T-helper 2 cell treated with Interferon-gamma antibody and Interleukin-4, amounts not matched to agents 5 μg/mL and 100 μg/mL, for 36 hours (primary cell): Measurements from ENCODE around the gene SIX3.
A peak's percentile ranks its signal among the peaks of the same experiment; 100 is the strongest.

ENCODE experiments used
- DNase-seq: peaks from one replicate; pipeline ENCODE4 v3.0.0; 2021; ENCODE audit warnings: low spot score
- H3K27ac Mint-ChIP-seq: one replicate; pipeline ENCODE4 v1.8.0; 2021; ENCODE audit warnings: mild to moderate bottlenecking, mixed read lengths
- H3K27me3 Mint-ChIP-seq: one replicate; pipeline ENCODE4 v1.8.0; 2021; ENCODE audit warnings: low read depth, mixed read lengths
- H3K36me3 Mint-ChIP-seq: one replicate; pipeline ENCODE4 v1.8.0; 2021; ENCODE audit warnings: low read depth, mixed read lengths
- H3K4me1 Mint-ChIP-seq: one replicate; pipeline ENCODE4 v1.8.0; 2021; ENCODE audit warnings: low read depth, mixed read lengths
- H3K4me3 Mint-ChIP-seq: one replicate; pipeline ENCODE4 v1.8.0; 2022; ENCODE audit warnings: mild to moderate bottlenecking, moderate library complexity, mixed read lengths
- H3K9me3 Mint-ChIP-seq: one replicate; pipeline ENCODE4 v1.8.0; 2021; ENCODE audit warnings: mixed read lengths

The SIX3 gene

DNA sequence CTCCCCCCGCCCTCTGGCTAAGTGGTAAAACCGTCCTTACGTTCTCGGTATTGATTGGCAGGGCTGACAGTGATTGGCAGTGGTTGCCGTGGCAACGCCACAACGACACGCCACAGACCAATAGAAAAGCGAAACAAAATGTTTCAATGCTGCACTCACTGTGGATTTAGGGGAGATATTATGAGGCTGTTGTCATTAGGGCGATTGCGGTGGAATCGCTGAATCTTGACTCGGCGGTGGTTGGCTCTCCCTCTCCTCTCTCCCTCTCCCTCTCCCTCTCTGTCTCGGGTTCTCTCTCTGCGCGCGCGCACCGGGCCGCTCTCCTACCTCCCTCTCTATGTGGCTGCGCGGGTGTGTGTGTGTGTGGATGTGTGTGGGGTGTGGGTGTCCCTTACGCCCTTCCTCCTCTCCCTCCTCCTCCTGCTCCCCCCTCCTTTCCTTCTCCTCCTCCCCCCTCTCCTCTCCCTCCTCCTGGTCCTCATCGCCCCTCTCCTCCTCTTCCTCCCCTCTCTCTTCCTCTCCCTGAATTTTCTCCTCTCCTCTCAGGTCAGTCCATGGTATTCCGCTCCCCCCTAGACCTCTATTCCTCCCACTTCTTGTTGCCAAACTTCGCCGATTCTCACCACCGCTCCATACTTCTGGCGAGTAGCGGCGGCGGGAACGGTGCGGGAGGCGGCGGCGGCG is at the start of gene SIX3:
TSS of gene SIX3 (plus strand) at position 152 of the 684 bp plus-strand sequence. CDS start at position 555, 403 bp downstream.
- no peaks in the 10 kb centered on the region for H3K9me3 Mint-ChIP-seq

DNA sequence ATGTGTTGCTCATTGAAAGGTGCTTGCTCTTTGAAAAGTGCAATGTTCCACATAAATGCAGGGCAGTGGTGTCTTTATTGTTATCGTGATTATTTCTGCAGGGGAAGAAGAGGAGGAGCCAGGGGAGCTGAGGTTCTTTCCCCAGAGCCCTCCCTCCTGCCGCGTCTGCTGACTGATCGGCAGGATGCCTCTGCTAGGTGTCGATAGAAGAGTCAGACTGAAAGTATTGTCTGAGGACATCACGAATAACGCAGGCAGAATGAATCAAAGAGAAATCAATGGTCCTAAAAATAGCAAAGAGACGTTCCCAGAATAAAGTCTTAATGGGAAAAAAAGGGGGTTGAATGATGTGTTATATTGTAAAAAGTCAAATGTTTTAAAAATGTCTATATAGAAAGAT is 47.4 kb upstream of the SIX3 start:
- Mint-ChIP-seq H3K27ac (no peak overlapping the region), H3K36me3 (no peaks in the 10 kb centered on the region), H3K4me1 (peaks cover 7% of the 10 kb centered on the region), H3K9me3 (peaks cover 39% of the 10 kb centered on the region), H3K4me3 (no peak overlapping the region), H3K27me3 (no peaks in the 10 kb centered on the region)
- DNase-seq = peak; percentile 9

More for the DNA sequence above, at the start of gene SIX3:
- H3K27me3 Mint-ChIP-seq = peaks cover 80% of the 10 kb centered on the region
- H3K4me1 Mint-ChIP-seq = peaks cover 14% of the 10 kb centered on the region
- DNase-seq = peak; percentile 43
- peak within 1 kb of the TSS; percentile 85 for H3K4me3 Mint-ChIP-seq
- peak within 1 kb of the TSS; percentile 79 for H3K27ac Mint-ChIP-seq
- peaks cover 5% of the 10 kb centered on the region for H3K36me3 Mint-ChIP-seq

DNA sequence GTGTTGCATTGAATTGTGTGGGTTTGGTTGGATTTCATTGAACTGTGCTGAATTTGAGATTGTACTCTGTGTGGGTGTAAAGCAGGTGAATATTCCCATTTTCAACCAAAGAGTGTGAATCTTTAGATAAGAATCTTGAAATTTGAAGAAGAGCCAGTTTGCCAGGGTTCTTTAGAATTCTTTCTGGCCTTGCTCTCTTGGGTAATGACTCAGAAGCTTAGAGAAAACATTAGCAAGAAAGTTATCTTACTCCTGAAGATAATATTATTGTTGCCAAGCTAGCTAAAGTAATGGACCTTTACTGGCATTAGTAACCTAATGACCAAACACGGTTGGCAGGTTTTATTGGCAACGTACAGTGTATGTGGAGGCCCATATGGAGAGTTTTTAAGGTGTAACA is 46.4 kb upstream of the SIX3 start:
- Mint-ChIP-seq H3K36me3 (no peaks in the 10 kb centered on the region), H3K4me3 (no peak overlapping the region), H3K9me3 (peaks cover 34% of the 10 kb centered on the region), H3K27me3 (peaks cover 3% of the 10 kb centered on the region), H3K4me1 (peaks cover 7% of the 10 kb centered on the region), H3K27ac (no peak overlapping the region)
- no peak for DNase-seq

DNA sequence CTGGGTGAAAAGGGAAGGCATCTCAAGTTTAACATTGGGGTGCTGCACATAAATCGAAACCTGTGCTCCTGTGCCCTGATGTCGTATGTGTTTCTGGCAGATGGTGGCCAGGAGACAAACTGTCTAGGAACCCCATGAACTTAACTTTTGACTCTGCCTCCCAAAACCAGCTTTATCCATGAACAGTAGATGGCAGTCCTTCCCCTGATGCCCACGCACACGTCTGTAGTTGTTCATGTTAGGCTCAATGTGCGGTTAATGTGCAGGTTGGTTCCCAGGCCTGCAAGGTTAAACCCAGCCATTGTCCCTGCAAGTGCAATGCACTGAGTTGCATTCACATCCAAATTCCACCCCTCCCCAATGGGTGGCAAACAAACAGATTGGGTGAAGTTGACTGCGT is 44.1 kb upstream of the SIX3 start:
- H3K36me3 Mint-ChIP-seq = no peaks in the 10 kb centered on the region

DNA sequence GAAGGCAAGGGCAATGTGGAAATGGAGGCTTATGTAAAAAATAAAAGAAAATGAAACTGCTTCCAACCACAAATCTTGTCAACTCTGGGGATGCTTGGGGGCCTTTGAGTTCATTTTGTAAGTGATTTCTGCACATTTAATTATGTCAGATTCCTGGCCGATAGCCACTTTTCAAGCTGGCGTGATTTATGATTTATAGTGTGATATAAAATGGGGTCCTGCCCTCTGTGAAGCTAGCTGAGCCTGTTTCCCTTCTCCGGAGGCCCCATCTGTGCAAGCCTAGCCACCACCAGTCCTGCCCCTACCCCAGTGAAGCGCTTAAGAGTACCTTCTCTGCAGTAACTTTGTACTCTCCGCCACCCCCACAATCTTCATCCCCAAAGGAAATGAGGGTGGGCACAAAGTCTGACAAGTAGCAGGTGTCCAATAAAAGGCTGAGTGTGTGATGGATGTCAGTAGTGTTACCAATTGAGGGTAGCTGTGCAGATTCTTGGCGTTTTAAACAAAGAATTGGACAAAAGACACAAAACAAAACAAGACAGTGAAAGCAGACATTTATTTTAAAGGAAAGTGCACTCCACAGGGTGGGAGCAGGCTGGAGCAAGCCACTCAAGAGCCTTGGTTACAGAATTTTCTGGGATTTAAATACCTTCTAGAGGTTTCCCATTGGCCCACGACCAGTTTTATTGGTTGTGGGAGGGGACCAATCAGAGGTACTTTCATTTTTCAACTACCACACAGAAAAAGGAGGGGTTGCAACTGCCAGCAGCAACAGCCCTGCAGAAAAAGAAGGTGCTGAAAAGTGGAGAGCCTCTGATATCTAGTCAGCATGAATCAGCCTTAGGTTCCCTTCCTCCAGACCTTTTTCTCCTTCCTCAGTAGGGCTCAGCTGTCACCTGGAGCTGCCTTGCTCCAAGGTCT is 39.0 kb upstream of the SIX3 start:
- Mint-ChIP-seq H3K9me3 (no peaks in the 10 kb centered on the region), H3K4me3 (no peak overlapping the region), H3K36me3 (no peaks in the 10 kb centered on the region), H3K27me3 (peaks cover 4% of the 10 kb centered on the region), H3K27ac (no peak overlapping the region), H3K4me1 (peaks cover 1% of the 10 kb centered on the region)
- DNase-seq = no peak

More for the DNA sequence above, 44.1 kb upstream of the SIX3 start:
- Mint-ChIP-seq H3K27ac (no peak overlapping the region), H3K4me1 (peaks cover 7% of the 10 kb centered on the region), H3K4me3 (no peak overlapping the region), H3K9me3 (peaks cover 15% of the 10 kb centered on the region), H3K27me3 (peaks cover 4% of the 10 kb centered on the region)
- no peak for DNase-seq

DNA sequence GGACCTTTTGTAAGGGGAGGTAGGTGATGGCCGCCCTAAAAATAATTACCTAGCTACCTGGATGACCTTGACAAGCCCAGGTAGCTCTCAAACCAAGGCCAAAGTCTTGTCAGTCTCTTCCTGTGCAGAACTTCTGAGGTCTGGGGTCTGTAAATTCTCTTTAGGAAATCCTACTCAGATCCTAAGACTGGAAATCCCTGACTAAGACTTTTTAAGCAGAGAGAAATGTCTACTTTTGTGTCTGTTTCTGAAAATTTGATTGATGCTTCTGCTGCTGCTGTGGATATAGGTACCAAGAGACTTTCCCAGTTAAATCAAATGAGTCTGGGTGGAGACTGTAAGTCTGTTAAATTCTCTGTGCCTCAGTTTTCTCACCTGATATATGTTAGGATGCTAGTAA is 36.9 kb upstream of the SIX3 start:
- no peaks in the 10 kb centered on the region for H3K36me3 Mint-ChIP-seq
- peaks cover 1% of the 10 kb centered on the region for H3K4me1 Mint-ChIP-seq
- no peak overlapping the region for H3K27ac Mint-ChIP-seq
- H3K4me3 Mint-ChIP-seq = no peak overlapping the region
- peaks cover 4% of the 10 kb centered on the region for H3K27me3 Mint-ChIP-seq
- DNase-seq = no peak
- no peaks in the 10 kb centered on the region for H3K9me3 Mint-ChIP-seq

DNA sequence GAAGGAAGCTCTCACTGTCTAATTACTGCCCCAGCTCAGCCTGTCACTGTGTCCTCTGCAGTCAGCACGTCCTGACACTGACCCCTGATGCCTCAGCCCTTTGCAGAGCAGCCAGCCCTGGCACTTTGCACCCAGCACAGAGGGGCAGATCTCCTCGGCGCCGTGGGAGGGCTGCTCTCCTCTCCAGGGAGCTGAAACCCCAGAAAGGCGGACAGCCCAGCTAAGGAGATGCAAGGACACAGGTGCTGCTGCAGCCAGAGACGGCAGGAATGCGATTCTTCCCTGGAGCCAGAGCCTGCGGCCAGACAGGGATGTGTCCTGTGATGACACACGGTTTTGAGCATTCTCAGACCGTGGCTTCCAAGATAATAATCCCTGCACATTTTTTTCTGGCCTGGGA is 34.5 kb upstream of the SIX3 start:
- no peak for DNase-seq
- H3K36me3 Mint-ChIP-seq = no peaks in the 10 kb centered on the region
- H3K4me3 Mint-ChIP-seq = no peak overlapping the region
- H3K27ac Mint-ChIP-seq = no peak overlapping the region
- H3K9me3 Mint-ChIP-seq = peaks cover 12% of the 10 kb centered on the region
- H3K27me3 Mint-ChIP-seq = no peaks in the 10 kb centered on the region
- peaks cover 1% of the 10 kb centered on the region for H3K4me1 Mint-ChIP-seq

DNA sequence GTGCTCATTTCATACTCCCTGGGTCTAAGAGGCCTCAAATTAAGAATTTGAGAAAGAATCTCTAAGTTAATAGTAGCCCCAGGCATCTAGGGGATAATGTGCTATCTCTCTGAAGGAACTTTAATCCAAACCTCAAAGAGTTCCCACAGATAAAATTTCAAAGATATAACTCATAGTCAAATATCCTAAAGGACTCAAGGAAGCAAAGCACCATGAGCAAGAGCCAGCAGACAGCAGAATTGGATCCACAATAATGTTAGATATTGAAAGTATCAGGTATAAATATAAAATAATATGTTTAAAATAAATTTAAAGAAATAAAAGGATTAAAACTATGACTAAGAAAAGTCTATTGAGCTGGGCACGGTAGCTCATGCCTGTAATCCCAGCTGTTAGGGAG is 31.7 kb upstream of the SIX3 start:
- Mint-ChIP-seq H3K4me3 (no peak overlapping the region), H3K9me3 (peaks cover 14% of the 10 kb centered on the region), H3K27ac (no peak overlapping the region), H3K4me1 (no peaks in the 10 kb centered on the region), H3K27me3 (no peaks in the 10 kb centered on the region), H3K36me3 (no peaks in the 10 kb centered on the region)
- DNase-seq = no peak

DNA sequence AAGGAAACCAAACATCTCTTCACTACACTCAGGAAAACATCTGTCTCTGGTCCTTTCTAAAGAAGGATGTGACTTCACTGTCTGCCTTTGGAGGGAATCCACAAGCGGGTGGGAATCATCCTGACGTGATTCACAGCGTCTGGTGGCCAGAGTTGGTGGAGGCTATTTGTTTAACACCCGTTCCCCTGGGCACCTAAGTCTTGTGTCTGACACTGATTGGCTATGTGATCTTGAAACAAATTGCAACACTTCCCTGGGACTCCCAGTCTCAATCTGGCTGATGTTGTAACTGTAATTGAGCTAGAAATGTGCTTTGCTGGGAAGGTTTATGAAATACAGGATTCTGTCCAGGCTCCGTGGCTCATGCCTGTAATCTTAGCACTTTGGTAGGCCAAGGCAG is 28.8 kb upstream of the SIX3 start:
- DNase-seq = no peak
- H3K4me3 Mint-ChIP-seq = no peak overlapping the region

DNA sequence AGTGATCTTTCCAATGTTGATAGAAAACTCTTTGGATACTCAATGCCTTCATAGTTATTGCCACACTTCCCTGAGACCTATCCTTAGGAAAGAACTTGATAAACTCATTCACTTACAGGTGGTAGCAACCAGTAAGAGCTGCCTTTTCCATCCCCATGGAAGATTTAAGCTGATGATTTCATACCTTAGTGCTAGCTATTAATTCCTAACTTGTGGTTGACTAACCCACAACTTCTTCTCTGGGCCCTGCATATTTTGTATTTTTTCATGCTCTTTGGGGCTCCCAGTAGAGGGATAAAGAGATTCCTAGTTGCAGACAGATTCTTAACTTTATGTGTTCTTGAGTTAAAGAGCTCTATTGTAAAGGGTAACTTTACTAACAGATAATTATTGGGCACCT is 25.2 kb upstream of the SIX3 start:
- H3K4me3 Mint-ChIP-seq = no peak overlapping the region
- DNase-seq = no peak
- H3K9me3 Mint-ChIP-seq = peaks cover 5% of the 10 kb centered on the region
- H3K27me3 Mint-ChIP-seq = peaks cover 19% of the 10 kb centered on the region
- no peak overlapping the region for H3K27ac Mint-ChIP-seq
- no peaks in the 10 kb centered on the region for H3K36me3 Mint-ChIP-seq
- H3K4me1 Mint-ChIP-seq = no peaks in the 10 kb centered on the region

More for the DNA sequence above, 28.8 kb upstream of the SIX3 start:
- no peaks in the 10 kb centered on the region for H3K4me1 Mint-ChIP-seq
- no peaks in the 10 kb centered on the region for H3K36me3 Mint-ChIP-seq
- peaks cover 14% of the 10 kb centered on the region for H3K9me3 Mint-ChIP-seq
- H3K27ac Mint-ChIP-seq = no peak overlapping the region
- peaks cover 2% of the 10 kb centered on the region for H3K27me3 Mint-ChIP-seq

DNA sequence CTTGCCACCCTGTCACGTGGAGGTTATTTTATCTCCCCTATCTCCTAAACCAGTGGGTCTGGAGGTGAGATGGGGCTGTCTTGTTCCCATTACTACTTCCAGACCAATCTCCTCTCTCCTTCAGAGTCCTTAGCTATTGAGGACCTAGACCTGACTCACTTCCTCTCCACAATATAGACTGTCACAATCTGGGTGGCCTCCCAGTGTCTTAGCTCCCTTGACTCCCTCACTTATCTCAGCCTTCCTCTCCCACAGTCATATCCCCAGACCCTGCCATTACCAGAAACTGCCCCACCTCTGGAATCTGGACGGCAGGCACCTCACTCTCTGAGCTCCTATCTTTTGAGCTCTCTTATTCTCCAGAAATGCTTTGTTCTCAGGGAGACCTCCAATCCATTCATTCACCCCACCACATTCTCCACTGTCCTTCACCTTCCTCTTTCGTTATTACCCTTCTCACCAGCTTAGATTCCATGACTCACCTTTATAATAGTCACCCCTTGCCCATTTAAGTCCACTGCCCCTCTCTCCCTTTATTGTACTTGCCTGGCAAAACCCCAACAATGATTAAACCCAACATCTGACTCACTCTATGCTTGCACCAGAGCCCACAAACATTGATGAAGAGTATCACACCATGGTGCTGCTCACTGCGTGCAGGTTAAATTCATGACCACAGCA is 23.3 kb upstream of the SIX3 start:
- H3K36me3 Mint-ChIP-seq = no peaks in the 10 kb centered on the region
- peaks cover 34% of the 10 kb centered on the region for H3K27me3 Mint-ChIP-seq
- no peak overlapping the region for H3K27ac Mint-ChIP-seq
- H3K4me3 Mint-ChIP-seq = no peak overlapping the region
- no peaks in the 10 kb centered on the region for H3K9me3 Mint-ChIP-seq
- H3K4me1 Mint-ChIP-seq = no peaks in the 10 kb centered on the region
- no peak for DNase-seq

DNA sequence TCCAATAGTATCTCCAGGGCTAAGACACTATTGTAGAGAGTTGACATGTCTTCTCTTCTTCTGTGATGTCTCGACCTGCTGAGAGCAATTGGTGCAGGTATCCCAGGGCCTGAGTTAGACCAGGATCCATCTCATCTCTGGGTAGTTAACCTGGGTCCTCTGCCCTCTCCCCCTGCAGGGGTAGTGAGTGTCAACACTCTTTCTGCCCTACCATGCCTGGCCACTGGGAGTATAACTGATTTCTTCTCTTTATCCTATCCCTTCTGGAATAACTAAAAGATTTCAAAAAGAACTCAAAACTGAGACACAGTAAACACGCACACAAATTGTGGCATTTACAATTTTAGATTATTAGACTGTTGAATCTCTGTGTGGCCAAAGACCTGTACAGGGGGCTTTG is 20.8 kb upstream of the SIX3 start:
- H3K4me1 Mint-ChIP-seq = no peaks in the 10 kb centered on the region
- DNase-seq = no peak
- H3K9me3 Mint-ChIP-seq = no peaks in the 10 kb centered on the region
- H3K36me3 Mint-ChIP-seq = no peaks in the 10 kb centered on the region
- H3K27ac Mint-ChIP-seq = no peak overlapping the region
- peaks cover 58% of the 10 kb centered on the region for H3K27me3 Mint-ChIP-seq
- no peak overlapping the region for H3K4me3 Mint-ChIP-seq

DNA sequence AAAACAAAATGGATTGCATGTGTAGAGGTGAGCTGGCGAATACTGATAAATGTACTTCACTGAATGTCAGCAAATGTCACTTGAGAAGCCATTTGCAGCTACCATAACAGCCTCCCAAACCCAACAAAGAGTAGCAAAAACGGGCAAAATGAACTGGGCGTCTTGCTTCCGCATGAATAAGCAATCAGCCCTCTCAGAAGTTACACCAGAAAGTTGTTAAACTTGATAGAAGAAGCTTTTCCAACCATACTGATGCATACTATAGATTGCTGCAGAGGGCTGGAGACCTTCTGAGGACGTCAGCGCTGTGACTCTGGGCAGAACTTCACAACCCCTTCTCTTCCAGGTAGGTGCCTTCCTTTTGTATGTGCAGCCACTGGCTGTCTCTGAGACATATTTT is 18.7 kb upstream of the SIX3 start:
- Mint-ChIP-seq H3K27me3 (peaks cover 71% of the 10 kb centered on the region), H3K36me3 (no peaks in the 10 kb centered on the region), H3K4me3 (no peak overlapping the region), H3K27ac (no peak overlapping the region), H3K9me3 (no peaks in the 10 kb centered on the region), H3K4me1 (no peaks in the 10 kb centered on the region)
- no peak for DNase-seq

DNA sequence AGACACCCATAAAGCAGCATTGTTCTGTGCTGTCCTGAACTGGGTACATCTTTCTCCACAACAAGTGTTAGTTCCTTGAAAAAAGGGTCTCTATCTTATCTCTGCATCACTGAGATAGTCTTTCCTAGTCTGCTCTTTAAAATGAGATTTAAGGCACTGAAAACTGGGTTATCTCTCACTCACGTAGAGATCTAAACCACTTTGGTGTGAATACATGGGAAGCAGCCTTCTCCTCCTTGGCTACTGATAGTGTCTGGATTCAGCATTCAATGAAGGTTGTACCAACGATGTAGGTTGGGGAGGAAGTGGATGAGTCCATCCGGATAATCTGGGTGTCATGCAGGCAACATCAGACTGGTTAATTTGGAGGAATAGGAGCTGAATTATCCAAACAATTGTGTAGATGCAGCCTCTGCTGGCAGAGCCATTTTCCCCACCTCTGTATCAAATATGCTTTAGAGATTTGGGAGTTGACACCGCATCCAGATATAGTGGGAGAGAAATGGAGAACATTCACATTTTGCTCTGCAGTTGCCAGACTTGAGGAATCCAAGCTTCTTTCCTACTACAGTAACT is 15.9 kb upstream of the SIX3 start:
- Mint-ChIP-seq H3K9me3 (no peaks in the 10 kb centered on the region), H3K36me3 (no peaks in the 10 kb centered on the region), H3K4me3 (no peak overlapping the region), H3K4me1 (peaks cover 9% of the 10 kb centered on the region), H3K27me3 (peaks cover 76% of the 10 kb centered on the region), H3K27ac (no peak overlapping the region)
- DNase-seq = no peak
